Measurements from ENCODE around the gene SIAH1. TPM values are rescaled to one million over a fixed set of nuclear protein-coding genes. Genes with fewer than 3 reads are reported as not detected.
"Not testable (repeated sequence)": the region's sequence is repeated elsewhere in the genome, so short reads cannot be mapped to it uniquely, and the experiment has no call there.

The SIAH1 gene
- total RNA-seq, 1 donor from 2014 or later = 33.1 TPM

- no peak for DNase-seq (ENCODE audit: low read depth in 2 of 2)
Measured at GRCh38 chr16:48393485-48394354, 8.5 kb upstream of the SIAH1 start.

- DNase-seq (ENCODE audit: low read depth in 2 of 2) = no peak
Measured at GRCh38 chr16:48392407-48392806, 7.2 kb upstream of the SIAH1 start.

GRCh38 chr16:48386559-48387312 is 1.5 kb upstream of the SIAH1 start:
- no peak for DNase-seq (ENCODE audit: low read depth in 2 of 2)

GRCh38 chr16:48384520-48385252 is 527 bp downstream of the SIAH1 start:
- DNase-seq (ENCODE audit: low read depth in 2 of 2) = peak; percentile 58 to 66

- DNase-seq (ENCODE audit: low read depth in 2 of 2) = peak; percentile 49 to 54
Measured at GRCh38 chr16:48383877-48384519, 1.2 kb downstream of the SIAH1 start.

- DNase-seq (ENCODE audit: low read depth in 2 of 2) = no peak
Measured at GRCh38 chr16:48383009-48383876, 2.0 kb downstream of the SIAH1 start.

GRCh38 chr16:48382131-48382530 is 3.1 kb downstream of the SIAH1 start:
- DNase-seq (ENCODE audit: low read depth in 2 of 2) = no peak

- DNase-seq (ENCODE audit: low read depth in 2 of 2) = peak; percentile 8 to 24
Measured at GRCh38 chr16:48381201-48381600, 4.0 kb downstream of the SIAH1 start.

GRCh38 chr16:48378836-48379235 is 6.4 kb downstream of the SIAH1 start:
- DNase-seq (ENCODE audit: low read depth in 2 of 2) = no peak

GRCh38 chr16:48378276-48378675 is 6.9 kb downstream of the SIAH1 start:
- DNase-seq (ENCODE audit: low read depth in 2 of 2) = no peak

GRCh38 chr16:48377301-48377700 is 7.9 kb downstream of the SIAH1 start:
- not testable (repeated sequence) for DNase-seq (ENCODE audit: low read depth in 2 of 2)

- no peak for DNase-seq (ENCODE audit: low read depth in 2 of 2)
Measured at GRCh38 chr16:48374255-48374654, 11.0 kb downstream of the SIAH1 start.

GRCh38 chr16:48373258-48374029 is 11.8 kb downstream of the SIAH1 start:
- DNase-seq (ENCODE audit: low read depth in 2 of 2) = no peak

- DNase-seq (ENCODE audit: low read depth in 2 of 2) = no peak
Measured at GRCh38 chr16:48372744-48373143, 12.5 kb downstream of the SIAH1 start.

- no peak for DNase-seq (ENCODE audit: low read depth in 2 of 2)
Measured at GRCh38 chr16:48371393-48371780, 13.8 kb downstream of the SIAH1 start.

GRCh38 chr16:48370668-48371392 is 14.4 kb downstream of the SIAH1 start:
- DNase-seq (ENCODE audit: low read depth in 2 of 2) = not testable (repeated sequence)

GRCh38 chr16:48370229-48370628 is 15.0 kb downstream of the SIAH1 start:
- no peak for DNase-seq (ENCODE audit: low read depth in 2 of 2)

GRCh38 chr16:48369765-48370164 is 15.4 kb downstream of the SIAH1 start:
- no peak for DNase-seq (ENCODE audit: low read depth in 2 of 2)

- no peak for DNase-seq (ENCODE audit: low read depth in 2 of 2)
Measured at GRCh38 chr16:48367441-48368049, 17.7 kb downstream of the SIAH1 start.
